ENCODE data around the gene IL20RB. TPM values are rescaled to one million over a fixed set of nuclear protein-coding genes. Genes with fewer than 3 reads are reported as not detected.

Gene IL20RB
- total RNA-seq, 1 donor from 2014 or later = 0.44 TPM

GRCh38 chr3:136952292-136952691, 5.5 kb upstream of the IL20RB start:
- Histone ChIP-seq H3K36me3 (peaks cover 6% of the 10 kb centered on the region), H3K4me1 (peaks cover 32% of the 10 kb centered on the region), H3K27ac (replicated peaks) (no peak overlapping the region), H3K9me3 (replicated peaks) (no peaks in the 10 kb centered on the region), H3K4me3 (no peak overlapping the region), H3K27me3 (ENCODE audit: low read depth) (no peaks in the 10 kb centered on the region)
- no peak for TF ChIP-seq CTCF (IDR thresholded peaks at IDR 0.05; ENCODE audit: borderline replicate concordance)
- no peak for DNase-seq
- intact Hi-C loops (cut with micrococcal nuclease) = no loop called here

- TF ChIP-seq CTCF (IDR thresholded peaks at IDR 0.05; ENCODE audit: borderline replicate concordance) = no peak
- Histone ChIP-seq H3K9me3 (replicated peaks) (no peaks in the 10 kb centered on the region), H3K4me1 (peaks cover 14% of the 10 kb centered on the region), H3K4me3 (no peak overlapping the region), H3K27ac (replicated peaks) (no peak overlapping the region), H3K36me3 (no peaks in the 10 kb centered on the region), H3K27me3 (ENCODE audit: low read depth) (no peaks in the 10 kb centered on the region)
- DNase-seq = no peak
- intact Hi-C loops (cut with micrococcal nuclease) = no loop called here
Observed at GRCh38 chr3:136954251-136954650, 3.5 kb upstream of the IL20RB start.

- intact Hi-C loops (cut with micrococcal nuclease) = no loop called here
- no peak for TF ChIP-seq CTCF (IDR thresholded peaks at IDR 0.05; ENCODE audit: borderline replicate concordance)
Observed at GRCh38 chr3:136954980-136955780, 2.6 kb upstream of the IL20RB start.

GRCh38 chr3:136955813-136956212, 2.0 kb upstream of the IL20RB start:
- DNase-seq = no peak
- H3K4me1 ChIP-seq = no peaks in the 10 kb centered on the region
- TF ChIP-seq CTCF (IDR thresholded peaks at IDR 0.05; ENCODE audit: borderline replicate concordance) = no peak
- H3K27ac ChIP-seq (replicated peaks) = no peak overlapping the region
- H3K36me3 ChIP-seq = no peaks in the 10 kb centered on the region
- no peaks in the 10 kb centered on the region for H3K9me3 ChIP-seq (replicated peaks)
- H3K27me3 ChIP-seq (ENCODE audit: low read depth) = no peaks in the 10 kb centered on the region
- intact Hi-C loops (cut with micrococcal nuclease) = no loop called here
- H3K4me3 ChIP-seq = no peak overlapping the region

More at GRCh38 chr3:136954980-136955780, 2.6 kb upstream of the IL20RB start:
- Histone ChIP-seq H3K4me1 (peaks cover 5% of the 10 kb centered on the region), H3K27me3 (ENCODE audit: low read depth) (no peaks in the 10 kb centered on the region), H3K9me3 (replicated peaks) (no peaks in the 10 kb centered on the region), H3K27ac (replicated peaks) (no peak overlapping the region), H3K4me3 (no peak overlapping the region), H3K36me3 (no peaks in the 10 kb centered on the region)
- no peak for DNase-seq

GRCh38 chr3:136956971-136957370, 812 bp upstream of the IL20RB start:
- Histone ChIP-seq H3K4me3 (no peak overlapping the region), H3K4me1 (no peaks in the 10 kb centered on the region), H3K27ac (replicated peaks) (no peak overlapping the region), H3K36me3 (no peaks in the 10 kb centered on the region), H3K9me3 (replicated peaks) (no peaks in the 10 kb centered on the region), H3K27me3 (ENCODE audit: low read depth) (no peaks in the 10 kb centered on the region)
- TF ChIP-seq CTCF (IDR thresholded peaks at IDR 0.05; ENCODE audit: borderline replicate concordance) = no peak
- DNase-seq = no peak
- intact Hi-C loops (cut with micrococcal nuclease) = no loop called here

All from left ventricle myocardium inferior (tissue), 1 donor.